Adrenal gland (tissue), 12 donors: ENCODE measurements around the gene IFI30. TPM values are rescaled to one million over a fixed set of nuclear protein-coding genes. Genes with fewer than 3 reads are reported as not detected.

Experiments
- DNase-seq, 7 donors: peaks; one replicate each; pipeline ENCODE4 v3.0.0-alpha.2; 2019 to 2020
- H3K27ac ChIP-seq, 5 donors: fragments of 200-600 bp; sonication (generic) in 4 of 5; 1 replicate in 3 of 5; 2 replicates in 2 of 5; pipeline versions ENCODE4 v1.5.1 to v1.8.0; 2016 to 2020; ENCODE audit warnings: mild to moderate bottlenecking in 1 of 5
- H3K27me3 ChIP-seq: fragments of 200-600 bp; 2 replicates; pipeline ENCODE4 v1.8.0; 2021
- H3K36me3 ChIP-seq, 2 donors: fragments of 200-600 bp; replicated peaks in 1 of 2; 1 replicate in 1 of 2; 2 replicates in 1 of 2; pipeline versions ENCODE4 v1.5.1 to v1.8.0; 2018 to 2022
- H3K4me1 ChIP-seq, 2 donors: fragments of 200-600 bp; replicated peaks in 1 of 2; 1 replicate in 1 of 2; 2 replicates in 1 of 2; pipeline versions ENCODE4 v1.5.1 to v1.8.0; 2018 to 2021
- H3K4me3 ChIP-seq, 4 donors: fragments of 200-600 bp; sonication (generic) in 3 of 4; one replicate each; pipeline ENCODE4 v1.5.1; 2016 to 2018
- H3K9me3 ChIP-seq, 3 donors: fragments of 200-600 bp; sonication (generic) in 1 of 3; replicated peaks in 1 of 3; 1 replicate in 2 of 3; 2 replicates in 1 of 3; pipeline versions ENCODE4 v1.5.1 to v1.8.0; 2016 to 2021
- CTCF ChIP-seq, 6 experiments: fragments of 450-650 bp in 4 of 6; fragments of 200-600 bp in 2 of 6; sonication (generic) in 1 of 6; IDR thresholded peaks; 1 replicate in 5 of 6; 2 replicates in 1 of 6; pipeline versions ENCODE4 v1.5.1 to v1.8.0; 2016 to 2021; ENCODE audit warnings: antibody characterized with exemption in 6 of 6, mild to moderate bottlenecking in 2 of 6, moderate library complexity in 1 of 6
- POLR2A ChIP-seq, 2 donors: fragments of 450-650 bp; IDR thresholded peaks; one replicate each; pipeline ENCODE4 v1.6.1; 2017; ENCODE audit warnings: antibody characterized with exemption in 2 of 2, mild to moderate bottlenecking in 2 of 2, moderate library complexity in 1 of 2
- WGBS, 4 donors: extraction: QIAGEN DNeasy Blood & Tissue Kit in 2 of 4; methylation state at CpG; one replicate each; pipeline versions ENCODE4 v1.1.5 to v1.1.7; 2013 to 2017; 5-methylcytosine and 5-hydroxymethylcytosine counted together
- intact Hi-C, 2 donors: fragments of 100-400 bp; cut with DNase I; formaldehyde crosslinking; loops; one replicate each; pipeline versions ENCODE4 v1.14.1 to v1.15.0; 2022 to 2023
- polyA plus RNA-seq, 3 donors: library from polyadenylated mRNA; stranded (reverse); fragments of 200-250 nt in 2 of 3; fragments of 350-450 nt in 1 of 3; fragmentation: Illumina TruSeq in 1 of 3; extraction: RNeasy Lipid Tissue Mini Kit (QIAGEN cat#74804) in 1 of 3; gene quantifications; one replicate each; pipeline ENCODE4 v1.2.3, GENCODE V29; 2013 to 2014
- total RNA-seq, 9 donors: library from RNA; depleted of rRNA in 4 of 9; stranded (reverse); fragments of >200 nt in 4 of 9; fragments of 120-200 nt in 1 of 9; fragmentation: NEBNext Ultra II Directional in 1 of 9; extraction: Animal tissue kit (Norgen Biotek cat#: 25700) in 1 of 9; gene quantifications; one replicate each; pipeline versions ENCODE4 v1.1.0 to v1.2.4, GENCODE V29; 2013 to 2023
- donor health status: healthy with polysubstance abuse.
- donor health status: Bipolar disorder and iron deficiency.
- donor health status: DM: yes; HTN: yes; CAD: no.
- donor health status: DM: no; HTN: no; CAD: no.
- donor health status: DM: no; HTN: no; CAD: no.
- donor health status: DM: yes; HTN: yes; CAD: no.

IFI30 gene
- total and polyA plus RNA-seq, 12 donors = 99.2 to 372 (median 164) TPM

GRCh38 chr19:18220632-18221275 lies 47.1 kb downstream of the IFI30 start:
- no peaks in the 10 kb centered on the region for H3K9me3 ChIP-seq
- no peak overlapping the region for H3K4me3 ChIP-seq
- intact Hi-C loops = no loop called here
- no peak for DNase-seq
- H3K27ac ChIP-seq = no peak overlapping the region
- no peak for TF ChIP-seq CTCF (IDR thresholded peaks at IDR 0.05)
- TF ChIP-seq POLR2A (IDR thresholded peaks at IDR 0.05) = no peak
- H3K27me3 ChIP-seq = peaks cover 12% of the 10 kb centered on the region
- 5 to 16% (median 8%) methylated on average over 6 to 33 of the region's 33 CpGs for WGBS, 4 donors
- no peaks in the 10 kb centered on the region for H3K36me3 ChIP-seq
- H3K4me1 ChIP-seq = peaks cover 7 to 13% of the 10 kb centered on the region in 2 donors

DNA sequence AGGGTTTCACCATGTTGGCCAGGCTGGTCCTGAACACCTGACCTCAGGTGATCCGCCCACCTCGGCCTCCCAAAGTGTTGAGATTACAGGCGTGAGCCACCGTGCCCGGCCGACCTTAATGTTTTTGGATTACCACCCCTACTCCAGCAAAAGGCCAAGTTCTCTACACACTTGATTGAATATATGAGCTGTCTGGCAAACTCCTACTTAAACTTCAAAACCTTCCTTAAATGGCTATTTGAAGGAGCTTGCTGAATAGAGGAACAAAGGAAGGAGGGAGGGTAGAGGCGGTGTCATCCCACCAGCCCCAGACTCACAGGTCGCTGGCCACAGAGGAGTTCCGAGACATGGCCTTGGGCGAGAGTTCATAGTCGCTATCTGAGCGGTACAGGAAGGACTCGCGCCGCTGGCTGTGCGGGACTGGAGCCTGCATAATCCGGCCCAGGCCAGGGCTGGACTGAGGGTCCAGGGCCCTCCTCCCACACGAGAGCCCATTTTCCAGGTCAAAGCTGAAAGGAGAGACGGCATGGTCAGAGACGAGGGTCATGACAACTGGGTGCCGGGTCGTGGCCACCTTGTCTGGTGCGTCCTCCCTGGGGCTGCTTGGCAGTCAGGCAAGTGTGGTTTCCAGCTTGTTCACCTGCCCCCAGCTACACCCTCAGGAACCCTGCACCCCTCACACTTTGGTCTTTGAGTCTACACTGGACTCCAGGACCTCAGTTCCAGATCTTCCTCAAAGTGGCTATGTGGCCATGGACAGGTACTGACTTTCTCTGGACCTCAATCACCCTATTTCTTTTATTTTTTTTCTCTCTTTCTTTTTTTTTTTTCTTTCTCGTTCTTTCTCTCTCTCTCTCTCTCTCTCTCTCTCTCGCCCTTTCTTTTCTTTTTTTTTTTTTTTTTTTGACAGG lies 48.5 kb downstream of the IFI30 start:
- intact Hi-C loops = no loop called here
- no peaks in the 10 kb centered on the region for H3K9me3 ChIP-seq
- peaks cover 24% of the 10 kb centered on the region for H3K27me3 ChIP-seq
- TF ChIP-seq CTCF (IDR thresholded peaks at IDR 0.05) = no peak
- WGBS, 4 donors = 68 to 80% (median 71%) methylated on average over 22 to 25 of the region's 25 CpGs
- H3K4me1 ChIP-seq = peaks cover 7 to 18% of the 10 kb centered on the region in 2 donors
- H3K4me3 ChIP-seq = no peak overlapping the region
- no peak overlapping the region for H3K27ac ChIP-seq
- H3K36me3 ChIP-seq = no peaks in the 10 kb centered on the region
- DNase-seq = no peak

DNA sequence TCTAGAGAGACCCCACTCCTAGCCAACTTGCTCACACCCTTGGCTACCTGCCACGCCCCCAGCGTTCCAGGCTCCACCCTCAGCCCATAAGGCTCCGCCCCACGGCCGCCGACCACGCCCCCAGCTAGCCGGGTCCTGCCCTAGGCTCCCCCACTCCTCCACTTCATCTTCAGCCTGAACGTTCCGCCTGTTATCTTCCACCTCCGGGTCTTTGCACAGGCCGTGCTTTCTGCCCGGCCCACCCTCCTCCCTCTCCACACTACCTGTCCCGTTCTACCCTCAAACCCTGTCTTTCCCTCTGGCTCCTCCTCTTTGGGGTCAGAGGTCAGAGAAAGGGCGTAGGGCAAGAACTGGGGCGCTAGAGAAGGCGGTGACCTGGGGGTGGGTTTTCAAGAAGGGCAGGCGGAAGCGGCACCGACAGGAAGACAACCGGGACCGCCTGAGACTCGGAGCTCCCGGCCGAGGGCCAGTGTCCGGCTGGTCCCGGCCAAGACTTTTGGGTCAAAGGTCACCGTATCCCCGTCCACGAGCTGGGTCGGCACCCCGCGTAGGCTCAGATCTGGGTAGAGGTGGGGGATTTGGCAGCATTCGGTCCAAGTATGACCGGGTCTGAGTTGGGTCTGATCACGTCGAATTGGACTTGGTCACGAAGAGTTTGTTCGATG lies 50.4 kb downstream of the IFI30 start:
- 4 to 9% (median 5%) methylated on average over 20 to 39 of the region's 39 CpGs for WGBS, 4 donors
- H3K4me1 ChIP-seq = peaks cover 7 to 18% of the 10 kb centered on the region in 2 donors
- H3K27me3 ChIP-seq = peaks cover 24% of the 10 kb centered on the region
- peak in 6 of 7 donors; percentile 14 to 64 (median 47) for DNase-seq
- H3K4me3 ChIP-seq = peak overlapping the region in 2 of 4 donors; percentile 23 to 33
- intact Hi-C loops = no loop called here
- no peaks in the 10 kb centered on the region for H3K36me3 ChIP-seq
- TF ChIP-seq CTCF (IDR thresholded peaks at IDR 0.05) (no peak), POLR2A (IDR thresholded peaks at IDR 0.05) (no peak)
- no peaks in the 10 kb centered on the region for H3K9me3 ChIP-seq
- H3K27ac ChIP-seq = peak overlapping the region in 1 of 5 donors; percentile 61
